Ishikawa (cell line): ENCODE data around the gene TRAK1.

Experiments used
- CEBPB ChIP-seq: IDR thresholded peaks from 2 replicates; pipeline ENCODE4 v1.6.1; 2012
- CREB1 ChIP-seq: IDR thresholded peaks from 2 replicates; pipeline ENCODE4 v1.6.1; 2012; ENCODE audit warnings: low read depth
- EGR1 ChIP-seq: IDR thresholded peaks from 2 replicates; pipeline ENCODE4 v1.6.1; 2012
- EP300 ChIP-seq: IDR thresholded peaks from 2 replicates; pipeline ENCODE4 v1.6.1; 2012; ENCODE audit warnings: borderline replicate concordance
- FOXM1 ChIP-seq: IDR thresholded peaks from 2 replicates; pipeline ENCODE4 v1.6.1; 2012; ENCODE audit warnings: low read depth, borderline replicate concordance
- NFIC ChIP-seq: IDR thresholded peaks from 2 replicates; pipeline ENCODE4 v1.6.1; 2012
- RAD21 ChIP-seq: IDR thresholded peaks from 2 replicates; pipeline ENCODE4 v1.6.1; 2012; ENCODE audit warnings: low read depth
- REST ChIP-seq: IDR thresholded peaks from 2 replicates; pipeline ENCODE4 v1.6.1; 2012; ENCODE audit warnings: low read depth, mild to moderate bottlenecking
- USF1 ChIP-seq: IDR thresholded peaks from 2 replicates; pipeline ENCODE4 v1.6.1; 2012
- YY1 ChIP-seq: IDR thresholded peaks from 2 replicates; pipeline ENCODE4 v1.6.1; 2012; ENCODE audit warnings: low read depth

Gene TRAK1

GRCh38 chr3:42274266-42274665 lies 183.1 kb downstream of the TRAK1 start:
- TF ChIP-seq NFIC (no peak), FOXM1 (no peak), EP300 (no peak), EGR1 (no peak), YY1 (no peak), REST (no peak), RAD21 (no peak), USF1 (no peak)

- TF ChIP-seq REST: no peak
- TF ChIP-seq EP300: no peak
- TF ChIP-seq CEBPB: no peak
- TF ChIP-seq EGR1: no peak
- TF ChIP-seq CREB1: no peak
These were observed 184.1 kb downstream of the TRAK1 start for GRCh38 chr3:42275217-42275616.
